Astrocyte (in vitro differentiated cells and primary cell): ENCODE results near the gene SPG21.

Source experiments
- CTCF ChIP-seq: IDR thresholded peaks from 2 replicates; pipeline ENCODE4 v1.5.1; 2011; ENCODE audit warnings: low read depth, mild to moderate bottlenecking, inconsistent platforms, low read length, moderate library complexity; ENCODE audit not compliant: insufficient read depth
- EZH2 ChIP-seq: IDR thresholded peaks from 2 replicates; pipeline ENCODE4 v1.6.1; 2012; ENCODE audit warnings: mild to moderate bottlenecking, low read length, inconsistent platforms; ENCODE audit not compliant: insufficient read depth

- TF ChIP-seq CTCF (no peak), EZH2 (no peak)
These were observed 37.8 kb downstream of the SPG21 start for GRCh38 chr15:64951777-64952418.
